ENCODE measurements around the gene QSOX2.

DNA sequence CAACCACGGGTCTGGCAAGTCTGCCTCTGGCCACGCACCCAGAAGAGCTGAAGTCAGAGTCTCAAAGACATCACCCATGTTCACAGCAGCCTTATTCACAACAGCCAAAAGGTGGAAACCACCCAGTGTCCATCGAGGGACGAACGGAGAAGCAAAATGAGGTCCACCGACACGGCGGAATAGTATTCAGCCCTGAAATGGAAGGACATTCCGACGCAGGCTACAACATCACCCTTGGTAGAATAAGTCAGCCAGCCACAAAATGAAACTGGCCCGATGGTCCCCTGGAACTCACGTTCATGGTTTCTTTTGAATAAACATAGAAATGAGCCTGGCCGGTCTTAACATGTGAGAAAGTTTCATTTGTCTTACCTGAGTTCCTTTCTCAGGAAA is 41.4 kb upstream of the QSOX2 start:
- TF ChIP-seq POLR2A (IDR thresholded peaks at IDR 0.05): no peak
- TF ChIP-seq CTCF (IDR thresholded peaks at IDR 0.05): no peak
- no peak for TF ChIP-seq POLR2AphosphoS5 (IDR thresholded peaks at IDR 0.05)
